Right lobe of liver (tissue), 6 donors: ENCODE measurements around the gene C19orf85. TPM values are rescaled to one million over a fixed set of nuclear protein-coding genes. Genes with fewer than 3 reads are reported as not detected.

Experiments used
- ATAC-seq, 4 donors: fragments of 200-7000 bp; cut with Tn5 transposase; one replicate each; pipeline ENCODE4 v1.9.1; 2020; ENCODE audit warnings: mild to moderate bottlenecking in 4 of 4, moderate library complexity in 4 of 4
- DNase-seq, 3 donors: peaks; one replicate each; pipeline ENCODE4 v3.0.0-alpha.2; 2020
- H3K27ac ChIP-seq, 3 donors: fragments of 200-600 bp; one replicate each; pipeline ENCODE4 v1.8.0; 2022
- H3K27me3 ChIP-seq, 2 donors: fragments of 200-600 bp; one replicate each; pipeline ENCODE4 v1.8.0; 2022
- H3K36me3 ChIP-seq, 4 donors: fragments of 200-600 bp; sonication (generic) in 1 of 4; one replicate each; pipeline versions ENCODE4 v1.5.1 to v1.8.0; 2017 to 2022; ENCODE audit warnings: control low read depth in 1 of 4
- H3K4me1 ChIP-seq, 4 donors: fragments of 200-600 bp; sonication (generic) in 1 of 4; one replicate each; pipeline versions ENCODE4 v1.5.1 to v1.8.0; 2017 to 2022; ENCODE audit warnings: control low read depth in 1 of 4
- H3K4me3 ChIP-seq, 3 donors: fragments of 200-600 bp; one replicate each; pipeline ENCODE4 v1.8.0; 2022
- H3K9me3 ChIP-seq, 4 donors: fragments of 200-600 bp; sonication (generic) in 1 of 4; one replicate each; pipeline versions ENCODE4 v1.5.1 to v1.8.0; 2017 to 2022; ENCODE audit warnings: control low read depth in 1 of 4
- POLR2A ChIP-seq: fragments of 450-650 bp; IDR thresholded peaks from one replicate; pipeline ENCODE4 v1.6.1; 2017; ENCODE audit warnings: antibody characterized with exemption, mild to moderate bottlenecking
- WGBS: methylation state at CpG from one replicate; pipeline ENCODE4 v1.1.6; 2018; ENCODE audit warnings: low coverage, low lambda C conversion rate; ENCODE audit not compliant: insufficient coverage; ENCODE audit errors: missing lambda C conversion rate; 5-methylcytosine and 5-hydroxymethylcytosine counted together
- intact Hi-C, 2 donors: fragments of 100-400 bp; cut with DNase I; formaldehyde crosslinking; loops; one replicate each; pipeline versions ENCODE4 v1.11.2 to v1.14.1; 2022
- total RNA-seq, 6 experiments: library from RNA; depleted of rRNA in 2 of 6; stranded (reverse); fragments of >200 nt in 2 of 6; fragmentation: NEBNext Ultra II Directional in 3 of 6; extraction: Animal tissue kit (Norgen Biotek cat#: 25700) in 3 of 6; gene quantifications; one replicate each; pipeline versions ENCODE4 v1.1.0 to v1.2.4, GENCODE V29; 2016 to 2023
- TF ChIP-seq, protein P1 (sequence below), 4 donors: fragments of 200-600 bp in 3 of 4; fragments of 450-650 bp in 1 of 4; IDR thresholded peaks; one replicate each; pipeline versions ENCODE4 v1.5.1 to v1.8.0; 2016 to 2022; ENCODE audit warnings: antibody characterized with exemption in 4 of 4, mild to moderate bottlenecking in 2 of 4
- donor health status: DM: no; HTN: yes; CAD: no.
- donor health status: DM: no; HTN: no; CAD: no.
- donor health status: DM: no; HTN: no; CAD: no.
- donor health status: DM: no; HTN: yes; CAD: no.
- donor health status: DM: no; HTN: yes; CAD: no.

Gene C19orf85
- total RNA-seq, 6 experiments from 2014 or later = not detected

DNA sequence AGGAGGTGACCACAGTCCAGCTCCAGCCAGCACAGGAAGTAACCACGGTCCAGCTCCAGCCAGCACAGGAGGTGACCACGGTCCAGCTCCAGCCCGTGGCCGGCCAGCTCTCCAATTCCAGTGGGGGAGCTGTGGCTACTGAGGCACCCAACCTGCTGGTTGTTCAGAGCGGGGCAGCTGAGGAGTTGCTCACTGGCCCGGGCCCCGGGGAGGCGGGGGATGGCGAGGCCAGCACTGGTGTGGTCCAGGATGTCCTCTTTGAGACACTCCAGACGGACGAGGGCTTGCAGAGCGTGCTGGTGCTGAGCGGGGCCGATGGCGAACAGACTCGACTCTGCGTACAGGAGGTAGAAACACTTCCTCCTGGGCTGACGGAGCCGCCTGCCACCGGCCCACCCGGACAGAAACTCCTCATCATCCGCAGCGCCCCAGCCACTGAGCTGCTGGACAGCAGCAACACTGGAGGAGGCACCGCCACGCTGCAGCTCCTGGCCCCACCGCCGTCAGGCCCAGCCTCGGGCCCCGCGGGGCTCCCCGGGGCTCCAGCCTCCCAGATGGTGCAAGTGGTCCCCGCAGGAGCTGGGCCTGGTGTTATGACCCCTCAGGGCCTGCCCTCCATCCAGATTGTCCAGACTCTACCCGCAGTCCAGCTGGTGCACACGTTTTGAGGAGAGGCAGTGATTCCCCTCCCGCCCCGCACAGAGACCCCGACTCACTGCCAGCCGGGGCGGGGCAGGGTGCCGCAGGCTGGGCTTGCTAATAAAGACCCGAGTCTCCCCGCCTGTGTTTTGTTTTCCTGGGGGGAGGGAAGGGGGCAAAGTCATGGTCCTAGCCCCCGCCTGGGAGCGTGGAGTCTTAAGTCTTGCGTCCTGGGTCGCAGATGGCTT lies 19.4 kb upstream of the C19orf85 start:
- Histone ChIP-seq H3K27ac (no peak overlapping the region), H3K4me3 (no peak overlapping the region), H3K27me3 (no peaks in the 10 kb centered on the region), H3K4me1 (peaks cover 0 to 6% (median 0%) of the 10 kb centered on the region in 4 donors), H3K9me3 (no peaks in the 10 kb centered on the region), H3K36me3 (peaks cover 0 to 6% (median 1%) of the 10 kb centered on the region in 4 donors)
- ATAC-seq = no peak
- intact Hi-C loops = no loop called here
- DNase-seq = no peak
- TF ChIP-seq POLR2A = no peak
- TF ChIP-seq, protein P1, sequence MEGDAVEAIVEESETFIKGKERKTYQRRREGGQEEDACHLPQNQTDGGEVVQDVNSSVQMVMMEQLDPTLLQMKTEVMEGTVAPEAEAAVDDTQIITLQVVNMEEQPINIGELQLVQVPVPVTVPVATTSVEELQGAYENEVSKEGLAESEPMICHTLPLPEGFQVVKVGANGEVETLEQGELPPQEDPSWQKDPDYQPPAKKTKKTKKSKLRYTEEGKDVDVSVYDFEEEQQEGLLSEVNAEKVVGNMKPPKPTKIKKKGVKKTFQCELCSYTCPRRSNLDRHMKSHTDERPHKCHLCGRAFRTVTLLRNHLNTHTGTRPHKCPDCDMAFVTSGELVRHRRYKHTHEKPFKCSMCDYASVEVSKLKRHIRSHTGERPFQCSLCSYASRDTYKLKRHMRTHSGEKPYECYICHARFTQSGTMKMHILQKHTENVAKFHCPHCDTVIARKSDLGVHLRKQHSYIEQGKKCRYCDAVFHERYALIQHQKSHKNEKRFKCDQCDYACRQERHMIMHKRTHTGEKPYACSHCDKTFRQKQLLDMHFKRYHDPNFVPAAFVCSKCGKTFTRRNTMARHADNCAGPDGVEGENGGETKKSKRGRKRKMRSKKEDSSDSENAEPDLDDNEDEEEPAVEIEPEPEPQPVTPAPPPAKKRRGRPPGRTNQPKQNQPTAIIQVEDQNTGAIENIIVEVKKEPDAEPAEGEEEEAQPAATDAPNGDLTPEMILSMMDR (IDR thresholded peaks at IDR 0.05) = no peak
- WGBS = no CpG with 5 or more reads among the region's 46 CpGs

DNA sequence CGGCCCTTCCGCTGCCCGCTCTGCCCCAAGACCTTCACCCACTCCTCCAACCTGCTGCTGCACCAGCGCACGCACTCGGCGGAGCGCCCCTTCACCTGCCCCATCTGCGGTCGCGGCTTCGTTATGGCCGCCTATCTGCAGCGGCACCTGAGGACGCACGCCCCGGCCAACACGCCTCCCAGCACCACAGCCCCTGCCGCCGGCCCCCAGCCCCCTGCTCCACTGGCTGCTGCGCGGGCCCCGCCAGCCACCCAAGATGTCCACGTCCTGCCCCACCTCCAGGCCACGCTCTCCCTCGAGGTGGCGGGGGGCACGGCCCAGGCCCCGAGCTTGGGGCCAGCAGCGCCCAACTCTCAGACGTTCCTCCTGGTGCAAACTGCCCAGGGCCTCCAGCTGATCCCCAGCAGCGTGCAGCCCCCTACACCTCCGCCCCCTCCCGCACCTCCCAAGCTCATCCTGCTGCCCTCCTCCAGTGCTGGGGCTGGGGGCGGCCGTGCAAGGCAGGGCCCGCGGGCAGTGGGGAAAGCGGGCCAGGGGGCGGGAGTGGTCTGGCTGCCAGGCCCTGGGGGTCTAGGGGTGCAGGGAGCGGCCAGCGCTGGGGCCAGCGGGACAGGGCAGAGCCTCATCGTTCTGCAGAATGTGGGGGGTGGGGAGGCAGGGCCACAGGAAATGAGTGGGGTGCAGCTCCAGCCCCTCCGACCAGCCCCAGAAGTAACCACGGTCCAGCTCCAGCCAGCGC lies 18.6 kb upstream of the C19orf85 start:
- TF ChIP-seq, protein P1 (IDR thresholded peaks at IDR 0.05) = no peak
- TF ChIP-seq POLR2A = no peak
- Histone ChIP-seq H3K4me1 (peaks cover 0 to 6% (median 0%) of the 10 kb centered on the region in 4 donors), H3K36me3 (peaks cover 0 to 6% (median 1%) of the 10 kb centered on the region in 4 donors), H3K9me3 (no peaks in the 10 kb centered on the region), H3K27me3 (no peaks in the 10 kb centered on the region), H3K4me3 (no peak overlapping the region), H3K27ac (no peak overlapping the region)
- DNase-seq = no peak
- no peak for ATAC-seq
- WGBS = 92% methylated on average over 9 of the region's 47 CpGs
- intact Hi-C loops = no loop called here

DNA sequence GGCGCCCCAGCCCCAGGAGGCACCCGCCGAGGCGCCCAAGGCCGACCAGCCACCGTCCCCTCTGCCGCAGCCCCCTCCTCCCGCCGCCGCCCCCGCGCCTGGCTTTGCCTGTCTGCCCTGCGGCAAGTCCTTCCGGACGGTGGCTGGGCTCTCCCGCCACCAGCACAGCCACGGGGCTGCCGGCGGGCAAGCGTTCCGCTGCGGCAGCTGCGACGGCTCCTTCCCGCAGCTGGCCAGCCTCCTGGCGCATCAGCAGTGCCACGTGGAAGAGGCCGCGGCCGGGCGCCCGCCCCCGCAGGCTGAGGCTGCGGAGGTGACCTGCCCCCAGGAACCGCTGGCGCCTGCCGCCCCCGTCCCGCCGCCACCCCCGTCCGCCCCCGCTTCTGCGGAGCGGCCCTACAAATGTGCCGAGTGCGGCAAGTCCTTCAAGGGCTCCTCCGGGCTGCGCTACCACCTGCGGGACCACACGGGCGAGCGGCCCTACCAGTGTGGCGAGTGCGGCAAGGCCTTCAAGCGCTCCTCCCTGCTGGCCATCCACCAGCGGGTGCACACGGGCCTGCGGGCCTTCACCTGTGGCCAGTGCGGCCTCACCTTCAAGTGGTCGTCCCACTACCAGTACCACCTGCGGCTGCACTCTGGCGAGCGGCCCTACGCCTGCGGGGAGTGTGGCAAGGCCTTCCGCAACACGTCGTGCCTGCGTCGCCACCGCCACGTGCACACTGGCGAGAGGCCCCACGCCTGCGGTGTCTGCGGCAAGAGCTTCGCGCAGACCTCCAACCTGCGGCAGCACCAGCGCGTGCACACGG lies 17.8 kb upstream of the C19orf85 start:
- Histone ChIP-seq H3K9me3 (no peaks in the 10 kb centered on the region), H3K4me3 (no peak overlapping the region), H3K36me3 (peaks cover 0 to 6% (median 1%) of the 10 kb centered on the region in 4 donors), H3K27me3 (no peaks in the 10 kb centered on the region), H3K4me1 (peaks cover 0 to 12% (median 3%) of the 10 kb centered on the region in 4 donors), H3K27ac (no peak overlapping the region)
- intact Hi-C loops = no loop called here
- no CpG with 5 or more reads among the region's 83 CpGs for WGBS
- TF ChIP-seq, protein P1 (IDR thresholded peaks at IDR 0.05) = no peak
- no peak for TF ChIP-seq POLR2A
- DNase-seq (no peak), ATAC-seq (no peak)

DNA sequence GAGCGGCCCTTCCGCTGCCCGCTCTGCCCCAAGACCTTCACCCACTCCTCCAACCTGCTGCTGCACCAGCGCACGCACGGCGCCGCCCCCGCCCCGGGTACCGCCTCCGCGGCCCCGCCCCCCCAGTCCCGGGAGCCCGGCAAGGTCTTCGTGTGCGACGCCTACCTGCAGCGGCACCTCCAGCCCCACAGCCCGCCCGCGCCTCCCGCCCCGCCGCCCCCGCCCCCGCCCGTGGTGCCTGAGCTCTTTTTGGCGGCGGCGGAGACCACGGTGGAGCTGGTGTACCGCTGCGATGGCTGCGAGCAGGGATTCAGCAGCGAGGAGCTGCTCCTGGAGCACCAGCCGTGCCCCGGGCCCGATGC lies 17.2 kb upstream of the C19orf85 start:
- Histone ChIP-seq H3K27me3 (no peaks in the 10 kb centered on the region), H3K4me3 (no peak overlapping the region), H3K27ac (no peak overlapping the region), H3K4me1 (peaks cover 0 to 14% (median 4%) of the 10 kb centered on the region in 4 donors), H3K9me3 (no peaks in the 10 kb centered on the region), H3K36me3 (peaks cover 0 to 6% (median 1%) of the 10 kb centered on the region in 4 donors)
- TF ChIP-seq, protein P1 (IDR thresholded peaks at IDR 0.05) = no peak
- no peak for TF ChIP-seq POLR2A
- intact Hi-C loops = no loop called here
- ATAC-seq = no peak
- DNase-seq = no peak
- WGBS = no CpG with 5 or more reads among the region's 40 CpGs
